Amniotic epithelial cell (primary cell): Measurements from ENCODE around the gene KIF5A.
"Not testable (repeated sequence)": the region's sequence is repeated elsewhere in the genome, so short reads cannot be mapped to it uniquely, and the experiment has no call there.

Source experiments
- DNase-seq: peaks from one replicate; pipeline ENCODE4 v3.0.0-alpha.2; 2010; ENCODE audit warnings: low read depth

Gene KIF5A

DNA sequence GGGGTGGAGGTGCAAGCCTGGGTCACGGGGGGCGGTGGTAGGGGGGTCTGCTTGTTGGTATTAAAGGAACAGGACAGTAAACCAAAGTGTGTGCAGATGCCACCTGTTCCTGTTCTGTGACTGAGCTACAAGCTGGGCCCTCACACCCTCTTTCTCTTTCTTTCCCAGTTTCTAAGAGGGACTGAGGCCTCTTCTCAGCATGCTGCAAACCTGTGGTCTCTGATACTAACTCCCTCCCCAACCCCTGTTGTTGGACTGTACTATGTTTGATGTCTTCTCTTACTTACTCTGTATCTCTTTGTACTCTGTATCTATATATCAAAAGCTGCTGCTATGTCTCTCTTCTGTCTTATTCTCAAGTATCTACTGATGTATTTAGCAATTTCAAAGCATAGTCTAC is 34.2 kb downstream of the KIF5A start:
- DNase-seq = no peak

DNA sequence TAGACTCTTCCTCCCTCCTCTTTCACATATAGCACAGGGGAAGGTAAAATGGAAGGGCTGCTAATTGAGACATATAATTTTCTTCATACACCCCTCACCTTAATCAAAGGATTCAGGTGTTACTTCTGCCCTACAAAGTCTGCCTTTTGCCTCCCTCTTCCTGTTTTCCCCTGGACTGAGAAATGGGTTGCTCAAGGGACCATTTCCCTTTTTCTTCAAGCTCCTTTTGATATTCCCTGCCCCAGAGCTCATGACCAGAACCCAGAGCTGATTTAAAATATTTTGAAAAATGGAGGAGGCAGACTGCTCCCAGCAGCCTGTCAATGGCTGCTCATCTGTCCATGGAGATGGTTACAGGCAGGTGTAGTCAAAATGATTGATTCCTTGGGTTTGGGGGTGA is 34.8 kb downstream of the KIF5A start:
- DNase-seq = no peak

DNA sequence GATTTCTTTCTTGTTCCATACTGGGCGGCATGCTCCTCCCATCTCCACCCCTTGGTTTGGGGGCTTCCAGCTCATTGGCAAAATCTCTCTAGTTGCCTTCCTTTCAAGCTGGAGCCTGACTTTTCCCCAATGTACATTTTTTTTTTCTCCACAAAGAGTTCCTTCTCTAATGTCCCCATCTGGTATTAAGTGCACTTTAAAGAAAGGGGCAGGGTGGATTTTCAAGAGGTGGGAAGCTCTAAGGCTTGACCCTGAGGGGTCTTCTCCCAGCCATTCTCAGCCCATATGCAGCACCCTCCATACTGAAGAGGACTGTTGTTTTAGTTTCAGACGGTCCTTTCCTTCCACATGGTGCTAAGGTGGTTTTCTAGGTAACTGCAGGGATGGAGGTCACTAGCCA is 35.3 kb downstream of the KIF5A start:
- DNase-seq = no peak

DNA sequence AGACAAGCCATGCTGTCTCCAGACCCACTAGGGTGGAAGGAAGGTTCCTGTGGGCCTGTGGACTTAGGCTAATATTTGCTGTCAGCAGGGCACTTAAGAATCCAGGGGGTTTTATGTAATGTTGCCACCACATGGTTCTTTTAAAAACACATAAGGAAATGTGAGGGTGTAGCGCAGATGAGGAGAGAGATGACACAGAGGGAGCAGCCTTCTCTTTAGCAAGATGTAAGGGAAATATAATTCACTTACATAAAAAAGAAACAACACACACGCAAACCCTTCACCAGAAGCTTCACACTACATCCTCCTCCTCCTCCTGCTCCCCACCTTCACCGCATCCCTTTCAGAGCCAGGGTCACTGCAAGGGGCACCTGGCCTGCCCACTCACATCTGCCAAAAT is 36.3 kb downstream of the KIF5A start:
- DNase-seq = no peak

DNA sequence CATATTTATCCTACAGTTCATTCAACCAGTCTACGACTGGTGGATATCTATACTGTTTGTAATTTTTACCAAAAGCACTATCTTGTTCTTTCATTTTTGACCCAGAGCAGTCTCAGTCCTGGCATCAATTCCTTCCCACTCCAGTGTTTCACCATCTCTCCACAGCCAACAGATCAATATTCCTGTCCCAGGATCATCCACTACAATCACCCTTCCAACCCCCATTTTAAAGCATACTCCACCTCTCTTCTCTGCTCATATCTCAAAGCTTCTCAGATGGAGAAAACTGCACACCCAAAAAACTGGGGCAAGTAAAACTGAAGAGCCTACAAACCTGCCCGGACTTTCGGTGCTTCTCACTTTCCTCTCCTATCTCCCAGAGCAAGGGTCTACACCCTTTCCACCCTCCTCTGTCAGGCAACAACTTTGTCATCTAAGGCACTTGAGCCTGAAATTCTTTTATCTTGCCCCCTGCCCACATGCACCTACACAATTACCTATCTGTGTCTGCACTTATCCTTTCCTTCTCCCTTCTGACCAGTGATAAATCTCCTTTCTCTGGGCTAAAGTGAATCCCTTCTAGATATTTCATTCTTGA is 37.1 kb downstream of the KIF5A start:
- DNase-seq = no peak

DNA sequence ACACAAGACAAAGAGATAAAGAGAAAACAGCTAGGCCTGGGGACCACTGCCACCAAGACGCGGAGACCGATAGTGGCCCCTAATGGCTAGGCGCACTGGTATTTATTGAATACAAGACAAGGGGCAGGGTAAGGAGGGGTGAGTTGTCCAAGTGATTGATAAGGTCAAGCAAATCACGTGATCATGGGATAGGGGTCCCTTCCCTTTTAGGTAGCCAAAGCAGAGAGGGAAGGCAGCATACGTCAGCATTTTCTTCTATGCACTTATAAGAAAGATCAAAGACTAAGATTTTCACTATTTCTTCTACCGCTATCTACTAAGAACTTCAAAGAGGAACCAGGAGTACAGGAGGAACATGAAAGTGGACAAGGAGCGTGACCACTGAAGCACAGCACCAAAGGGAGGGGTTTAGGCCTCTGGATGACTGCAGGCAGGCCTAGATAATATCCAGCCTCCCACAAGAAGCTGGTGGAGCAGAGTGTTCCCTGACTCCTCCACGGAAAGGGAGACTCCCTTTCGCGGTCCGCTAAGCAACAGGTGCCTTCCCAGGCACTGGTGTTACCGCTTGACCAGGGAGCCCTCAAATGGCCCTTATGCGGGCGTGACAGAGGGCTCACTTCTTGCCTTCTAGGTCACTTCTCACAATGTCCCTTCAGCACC is 39.2 kb downstream of the KIF5A start:
- DNase-seq = not testable (repeated sequence)

DNA sequence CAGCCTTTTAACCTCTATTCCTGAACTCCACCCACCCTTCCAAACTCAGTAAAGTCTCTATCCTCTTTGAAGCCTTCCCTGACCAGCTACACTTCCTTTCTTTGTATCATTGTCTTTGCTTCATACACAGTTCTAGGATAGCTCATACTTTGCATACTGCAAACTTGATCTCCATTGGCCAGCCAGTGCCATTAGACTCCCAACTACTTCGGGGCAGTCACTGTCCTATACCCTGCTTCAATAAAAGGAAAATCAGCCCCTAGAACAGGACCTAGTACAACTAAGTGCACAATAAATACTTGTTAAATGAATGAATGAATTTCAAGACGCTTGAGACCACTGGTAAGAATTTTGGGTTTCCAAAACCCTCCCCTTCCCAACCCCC is 40.6 kb downstream of the KIF5A start:
- no peak for DNase-seq

DNA sequence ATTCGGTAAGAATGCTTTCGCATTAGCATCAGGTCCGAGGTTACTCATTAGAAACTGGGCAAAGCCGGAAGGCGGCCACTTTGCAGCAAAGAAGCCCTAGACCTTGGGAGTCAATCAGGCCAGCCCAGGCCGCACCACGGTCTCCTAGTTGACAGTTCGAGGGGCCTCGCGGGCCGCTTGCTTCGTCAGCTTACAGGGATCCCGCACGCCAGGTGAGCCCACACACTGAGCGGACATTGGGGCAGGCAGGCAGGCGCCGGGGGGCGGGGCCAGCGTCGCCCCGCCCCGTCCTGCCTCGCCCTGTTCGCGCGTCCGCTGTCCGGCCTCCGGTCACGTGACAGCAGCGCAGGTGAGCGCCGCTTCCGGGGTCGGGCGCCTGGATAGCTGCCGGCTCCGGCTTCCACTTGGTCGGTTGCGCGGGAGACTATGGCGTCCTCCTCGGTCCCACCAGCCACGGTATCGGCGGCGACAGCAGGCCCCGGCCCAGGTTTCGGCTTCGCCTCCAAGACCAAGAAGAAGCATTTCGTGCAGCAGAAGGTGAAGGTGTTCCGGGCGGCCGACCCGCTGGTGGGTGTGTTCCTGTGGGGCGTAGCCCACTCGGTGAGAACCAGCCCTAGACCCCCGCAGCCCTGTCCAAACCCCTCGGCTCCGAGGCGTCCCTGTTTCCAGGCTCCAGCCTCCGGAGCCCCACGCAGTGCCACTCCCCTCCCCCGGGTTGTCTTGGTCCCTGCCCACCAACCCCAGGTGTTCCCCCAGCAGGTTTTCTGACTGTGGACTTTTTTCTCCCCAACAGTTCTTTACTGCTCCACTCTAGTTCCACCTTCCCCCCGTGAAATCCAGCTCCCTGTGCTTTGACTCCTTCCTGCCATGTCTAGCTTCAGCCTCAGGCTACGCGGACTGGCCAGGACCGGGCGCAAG is 41.3 kb downstream of the KIF5A start, which contains the start of gene PIP4K2C:
TSS of gene PIP4K2C (plus strand) at position 329 of the 918 bp plus-strand sequence. CDS start at position 427, 98 bp downstream.
- DNase-seq = peak; percentile 37

DNA sequence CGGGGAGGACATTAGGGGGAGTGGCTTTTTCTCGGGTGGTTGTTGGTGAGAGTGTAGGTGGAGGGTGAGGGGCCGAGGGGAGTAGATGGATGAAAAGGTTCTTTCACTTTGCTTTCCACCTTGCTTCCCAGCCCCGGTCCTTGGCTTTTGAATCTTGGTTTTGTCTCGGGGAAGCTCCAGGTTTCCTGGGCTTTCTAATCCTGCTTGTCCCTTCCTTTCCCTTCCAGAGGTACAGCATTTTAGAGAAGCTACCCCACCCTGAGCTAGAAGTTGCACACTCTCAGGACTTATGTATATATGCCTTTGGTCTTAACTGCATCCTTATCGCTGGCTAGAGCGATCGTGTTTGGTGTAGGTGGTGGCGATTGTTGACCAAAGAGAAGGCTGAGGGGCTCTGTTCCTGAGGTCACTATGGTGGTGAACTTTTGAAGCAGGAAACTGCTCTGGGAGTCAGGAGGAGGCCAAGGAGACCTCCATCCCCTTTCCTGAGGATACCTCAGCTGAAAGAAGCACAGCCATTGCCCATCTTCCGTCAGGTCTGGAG is 42.0 kb downstream of the KIF5A start:
- DNase-seq = no peak

DNA sequence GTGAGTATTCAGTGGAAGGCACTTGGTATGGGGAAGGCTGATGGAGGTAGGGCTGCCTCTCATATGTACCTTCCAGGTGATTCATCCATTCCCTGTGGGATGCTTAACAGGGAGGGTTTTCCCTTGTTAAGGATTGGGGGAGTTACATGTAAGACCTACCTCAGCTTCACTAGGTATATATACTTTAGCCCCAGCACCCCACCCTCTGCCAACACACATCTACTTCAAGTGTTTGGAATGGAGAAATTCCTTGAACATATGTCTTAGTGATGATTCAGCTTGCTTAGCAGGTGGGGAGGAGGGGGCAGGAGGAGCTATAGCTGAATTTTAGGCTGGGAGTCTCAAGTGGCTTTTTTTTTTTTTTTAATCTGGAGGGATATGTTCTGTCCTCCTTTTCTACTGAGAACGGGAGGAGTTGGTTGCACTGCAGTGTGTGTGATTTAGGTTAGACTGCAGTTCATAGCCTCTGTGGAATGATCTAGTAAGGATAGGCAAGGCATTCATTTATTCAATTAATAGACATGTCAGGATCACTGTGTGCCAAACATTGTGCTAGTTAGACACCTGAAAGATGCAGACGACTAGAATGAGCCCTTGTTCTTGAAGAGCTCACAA is 42.8 kb downstream of the KIF5A start:
- DNase-seq = no peak

DNA sequence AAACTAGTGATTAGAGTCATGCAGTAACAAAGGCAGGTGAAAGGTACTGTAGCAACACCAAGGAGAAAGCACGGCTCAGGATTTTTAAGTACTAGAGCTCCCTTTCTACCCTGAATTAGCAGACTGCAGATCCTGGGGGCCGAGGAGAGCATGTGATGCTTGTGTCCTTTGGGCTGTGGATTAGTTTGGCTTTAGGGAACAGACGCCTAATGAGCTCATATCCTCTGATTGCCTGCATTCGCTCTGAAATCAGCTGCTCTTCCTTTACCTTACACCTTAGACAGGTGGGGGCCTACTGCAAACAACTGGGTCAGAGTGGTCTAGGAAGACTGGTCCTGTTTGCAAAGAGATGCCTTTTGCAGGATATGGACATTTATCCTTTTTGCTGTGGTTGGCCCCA is 43.3 kb downstream of the KIF5A start:
- DNase-seq = no peak

DNA sequence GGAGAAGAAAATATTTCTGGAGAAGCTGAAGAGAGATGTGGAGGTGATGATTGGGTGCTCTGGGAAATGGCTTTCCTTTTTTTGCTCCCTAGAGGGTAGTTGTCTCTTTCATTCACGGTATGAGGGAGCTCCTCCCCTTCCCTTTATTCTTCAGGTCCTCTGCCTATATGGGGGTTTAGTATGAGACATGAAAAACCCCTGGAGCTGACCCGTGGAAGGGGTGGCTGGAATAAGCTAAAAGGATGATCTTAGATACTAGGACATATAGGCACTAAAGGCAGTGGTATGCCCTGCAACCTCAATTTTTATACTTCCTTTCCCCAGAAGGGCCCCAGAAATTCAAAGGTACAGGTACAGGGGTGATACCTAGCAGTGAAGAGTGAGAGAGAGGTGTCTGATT is 50.6 kb downstream of the KIF5A start:
- DNase-seq = no peak

DNA sequence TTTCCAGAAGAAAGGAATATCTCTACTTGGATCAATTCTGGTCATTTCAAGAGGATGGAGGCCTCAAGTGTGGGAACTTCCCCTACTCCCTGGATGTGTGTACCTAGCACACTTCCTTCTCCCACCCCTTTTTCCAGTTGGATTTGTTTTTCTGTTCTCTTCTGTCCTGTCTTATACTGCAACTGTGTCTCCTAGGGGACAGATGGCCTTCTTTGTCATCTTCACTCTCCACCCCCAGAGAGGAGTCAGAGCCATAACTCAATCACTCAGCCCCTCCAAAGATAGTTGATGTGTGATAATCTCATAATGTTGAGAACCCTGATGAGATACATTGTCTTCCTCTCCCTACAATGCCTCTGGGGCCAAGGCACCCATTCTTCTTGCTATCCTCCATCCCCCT is 52.7 kb downstream of the KIF5A start:
- DNase-seq = no peak

DNA sequence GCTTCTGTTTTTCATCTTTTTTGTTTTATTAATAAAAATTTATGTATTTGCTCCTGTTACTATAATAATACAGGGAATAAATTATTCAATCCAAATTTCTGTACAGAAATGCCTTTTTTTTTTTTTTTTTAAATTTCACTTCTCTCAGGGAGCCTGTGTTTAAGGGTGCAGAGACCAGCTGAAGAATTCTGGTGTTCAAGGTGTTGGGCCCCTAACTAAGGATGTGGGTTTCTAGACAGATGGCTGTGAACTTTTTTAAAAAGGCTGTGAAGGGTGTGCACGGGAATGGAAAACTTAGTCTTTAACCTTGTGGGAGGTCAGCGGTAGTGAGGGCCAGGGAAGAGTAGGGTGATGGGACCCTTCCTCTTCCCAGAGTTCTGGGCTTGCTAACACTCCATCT is 53.5 kb downstream of the KIF5A start:
- no peak for DNase-seq

DNA sequence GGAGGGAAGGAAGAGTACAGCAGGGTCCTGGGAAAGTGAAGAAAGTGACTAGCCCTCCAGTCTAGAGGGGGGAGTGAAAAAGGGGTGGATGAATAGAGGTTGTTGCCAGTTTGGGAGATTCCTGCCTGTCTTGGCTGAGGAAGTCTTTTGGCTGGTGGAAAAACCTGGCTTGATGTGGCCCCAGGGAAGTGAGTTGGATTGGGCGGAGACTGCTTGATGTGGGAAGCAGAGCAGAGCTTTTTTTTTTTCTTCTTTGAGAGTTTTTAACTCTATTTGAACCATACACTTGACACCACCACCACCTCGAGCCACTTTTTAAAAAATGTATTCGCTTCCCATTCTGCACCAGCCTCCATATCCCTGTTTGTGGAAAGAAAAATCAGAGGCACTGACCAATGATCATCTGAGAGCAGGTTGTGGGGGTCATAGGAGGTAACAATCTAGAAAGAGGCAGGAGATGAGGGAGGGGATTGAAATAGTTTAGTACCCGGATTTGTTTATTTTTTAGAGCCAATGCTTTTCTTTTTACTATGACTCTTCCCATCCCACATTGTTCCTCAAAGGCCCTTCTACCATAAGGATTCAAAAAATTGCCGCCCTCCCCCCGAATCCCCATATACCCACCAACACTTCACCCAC is 54.1 kb downstream of the KIF5A start:
- DNase-seq = peak; percentile 54

DNA sequence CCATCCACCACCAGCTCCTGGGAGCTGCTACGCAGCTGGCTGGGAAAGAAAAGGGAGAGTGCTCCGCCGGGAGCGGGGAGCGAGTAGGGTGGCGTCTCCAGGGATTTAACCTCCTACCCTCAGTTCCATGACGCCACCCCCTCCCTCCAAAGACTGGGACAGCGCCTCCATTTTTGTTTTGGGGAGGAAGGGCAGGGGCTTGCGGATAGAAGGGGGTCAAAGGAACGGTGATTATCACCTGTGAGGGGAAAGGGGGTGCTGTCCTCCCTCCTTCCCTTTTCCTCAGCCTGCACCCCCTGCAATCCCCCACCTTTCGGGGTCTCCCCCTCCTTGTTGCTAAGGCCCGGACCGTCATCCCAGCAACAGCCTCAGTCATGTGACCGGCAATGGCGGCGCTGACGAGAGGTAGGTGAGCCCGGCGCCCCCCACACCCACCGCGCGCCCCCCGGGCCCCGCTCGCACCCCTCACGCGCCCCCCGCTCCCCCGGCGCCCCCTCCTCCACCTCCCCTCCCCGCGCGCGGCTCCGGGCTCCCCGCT is 54.7 kb downstream of the KIF5A start, which contains the start of gene DTX3:
TSS of gene DTX3 (plus strand) at position 371 of the 538 bp plus-strand sequence. CDS start 1,694 bp downstream, outside the sequence.
- peak; percentile 29 for DNase-seq

DNA sequence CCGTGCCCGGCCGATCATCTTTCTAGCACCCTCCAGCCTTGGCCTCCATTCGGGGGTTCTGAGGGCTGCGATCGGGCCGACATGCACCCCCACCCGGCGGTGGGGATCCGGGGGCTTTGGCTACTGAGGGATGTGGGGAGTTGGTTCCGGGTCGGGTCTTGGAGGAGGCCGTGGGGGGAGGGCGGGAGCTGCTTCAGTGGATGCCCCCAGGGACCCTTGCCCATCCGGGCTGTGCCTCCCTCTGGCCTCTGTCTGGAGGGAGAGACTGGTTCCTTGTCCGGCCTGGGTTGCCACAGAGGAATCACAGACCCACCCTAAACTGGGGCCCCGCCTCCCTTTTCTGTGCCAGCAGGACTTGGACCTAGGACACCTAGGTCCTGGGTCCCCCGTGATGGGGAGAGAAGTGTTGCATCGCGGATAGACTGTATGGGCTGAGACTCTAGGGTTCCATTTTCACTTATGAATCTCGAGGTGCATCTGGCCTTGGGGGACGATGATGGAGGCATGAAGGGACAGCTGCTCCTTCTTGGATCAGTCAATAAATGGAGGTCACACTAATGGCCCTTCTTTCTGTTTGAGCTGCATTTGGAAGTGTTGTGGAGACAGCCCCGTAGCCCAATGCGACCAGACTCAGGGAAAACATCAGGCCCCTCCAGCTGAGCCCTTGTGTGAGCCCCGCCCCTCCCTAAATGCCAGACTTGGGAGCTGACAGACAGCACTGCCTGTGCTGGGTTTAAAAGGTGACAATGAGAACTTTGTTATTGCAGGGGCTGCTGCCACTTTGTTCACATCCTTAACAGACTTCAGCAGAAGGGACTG is 55.4 kb downstream of the KIF5A start:
- DNase-seq = peak; percentile 15

DNA sequence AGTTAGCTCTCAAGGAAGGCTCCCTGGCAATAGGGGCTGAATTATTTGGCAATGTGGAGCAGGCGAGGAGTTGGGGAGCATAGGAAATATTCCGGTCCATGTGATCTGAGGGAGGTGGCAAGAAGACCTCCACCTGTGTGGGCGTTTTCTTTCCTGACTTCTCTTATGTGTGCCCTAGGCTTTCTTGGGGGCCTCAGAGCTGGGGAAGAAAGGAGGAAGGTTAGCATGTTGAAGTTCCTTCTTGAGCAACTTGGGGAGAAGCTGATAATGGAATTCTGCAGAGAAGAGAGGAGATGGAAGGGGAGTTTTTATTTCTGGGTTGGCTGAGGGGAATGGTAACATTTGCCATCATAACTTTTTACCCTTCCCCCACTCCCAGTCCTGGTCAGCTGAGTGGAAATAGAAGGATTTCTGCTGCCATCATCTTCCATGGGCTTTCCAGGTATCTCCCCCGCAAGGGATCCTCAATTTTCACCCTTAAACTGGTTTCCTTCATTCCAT is 56.0 kb downstream of the KIF5A start:
- no peak for DNase-seq

DNA sequence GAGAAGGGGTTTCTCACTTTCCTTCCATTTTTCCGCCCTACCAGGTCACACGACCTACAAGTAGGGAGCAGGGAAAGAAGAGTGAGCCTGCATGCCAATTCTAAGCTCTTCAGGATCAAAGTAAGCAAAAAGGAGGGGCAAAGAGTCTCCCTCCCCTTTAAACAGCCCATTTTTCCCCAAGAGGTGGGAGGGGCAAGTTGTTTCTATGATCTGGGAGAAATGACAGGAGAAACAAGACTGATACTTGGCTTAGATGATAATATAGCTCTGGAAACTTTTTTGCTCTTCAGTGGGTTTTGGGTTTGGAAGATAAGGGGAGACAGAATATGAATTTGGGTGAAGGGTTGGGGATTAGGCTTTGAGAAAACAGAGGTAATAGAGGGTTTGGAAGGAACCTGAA is 56.6 kb downstream of the KIF5A start:
- no peak for DNase-seq

DNA sequence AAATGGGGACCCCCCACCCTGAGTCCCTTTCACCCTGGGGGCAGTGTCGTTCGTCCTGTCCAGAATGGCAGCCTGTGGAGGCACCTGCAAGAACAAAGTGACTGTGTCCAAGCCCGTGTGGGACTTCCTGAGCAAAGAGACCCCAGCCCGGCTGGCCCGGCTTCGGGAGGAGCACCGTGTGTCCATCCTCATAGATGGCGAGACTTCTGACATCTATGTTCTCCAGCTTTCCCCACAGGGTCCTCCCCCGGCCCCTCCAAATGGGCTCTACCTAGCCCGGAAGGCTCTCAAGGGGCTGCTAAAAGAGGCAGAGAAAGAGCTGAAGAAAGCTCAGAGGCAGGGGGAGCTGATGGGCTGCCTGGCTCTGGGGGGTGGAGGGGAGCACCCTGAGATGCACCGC is 57.0 kb downstream of the KIF5A start:
- no peak for DNase-seq
